Measurements from ENCODE around the gene HMX1. TPM values are rescaled to one million over a fixed set of nuclear protein-coding genes. Genes with fewer than 3 reads are reported as not detected.

Gene HMX1
- total RNA-seq, 1 donor from 2014 or later: not detected

- no peaks in the 10 kb centered on the region for H3K36me3 Mint-ChIP-seq (ENCODE audit: low read depth, unreplicated experiment)
- H3K27ac Mint-ChIP-seq (ENCODE audit: unreplicated experiment): no peak overlapping the region
- peaks cover 3% of the 10 kb centered on the region for H3K27me3 Mint-ChIP-seq (ENCODE audit: unreplicated experiment)
- no peak for TF ChIP-seq CTCF (IDR thresholded peaks at IDR 0.05; ENCODE audit: unreplicated experiment)
- no peaks in the 10 kb centered on the region for H3K9me3 Mint-ChIP-seq (ENCODE audit: unreplicated experiment)
- DNase-seq (ENCODE audit: low spot score): no peak
- no peak overlapping the region for H3K4me3 Mint-ChIP-seq (ENCODE audit: unreplicated experiment)
- H3K4me1 Mint-ChIP-seq (ENCODE audit: unreplicated experiment): no peaks in the 10 kb centered on the region
Observed at GRCh38 chr4:8912506-8912905, 40.9 kb upstream of the HMX1 start.

GRCh38 chr4:8912089-8912455, 40.4 kb upstream of the HMX1 start:
- Mint-ChIP-seq H3K4me3 (ENCODE audit: unreplicated experiment) (no peak overlapping the region), H3K4me1 (ENCODE audit: unreplicated experiment) (peaks cover 2% of the 10 kb centered on the region), H3K27me3 (ENCODE audit: unreplicated experiment) (peaks cover 3% of the 10 kb centered on the region), H3K9me3 (ENCODE audit: unreplicated experiment) (no peaks in the 10 kb centered on the region), H3K27ac (ENCODE audit: unreplicated experiment) (no peak overlapping the region), H3K36me3 (ENCODE audit: low read depth, unreplicated experiment) (no peaks in the 10 kb centered on the region)
- DNase-seq (ENCODE audit: low spot score): no peak
- TF ChIP-seq CTCF (IDR thresholded peaks at IDR 0.05; ENCODE audit: unreplicated experiment): no peak

GRCh38 chr4:8911316-8912088, 39.9 kb upstream of the HMX1 start:
- DNase-seq (ENCODE audit: low spot score): peak; percentile 3
- TF ChIP-seq CTCF (IDR thresholded peaks at IDR 0.05; ENCODE audit: unreplicated experiment): no peak
- peaks cover 8% of the 10 kb centered on the region for H3K4me1 Mint-ChIP-seq (ENCODE audit: unreplicated experiment)
- H3K9me3 Mint-ChIP-seq (ENCODE audit: unreplicated experiment): no peaks in the 10 kb centered on the region
- H3K36me3 Mint-ChIP-seq (ENCODE audit: low read depth, unreplicated experiment): no peaks in the 10 kb centered on the region
- no peak overlapping the region for H3K4me3 Mint-ChIP-seq (ENCODE audit: unreplicated experiment)
- H3K27me3 Mint-ChIP-seq (ENCODE audit: unreplicated experiment): peaks cover 3% of the 10 kb centered on the region
- H3K27ac Mint-ChIP-seq (ENCODE audit: unreplicated experiment): no peak overlapping the region

- no peak for DNase-seq (ENCODE audit: low spot score)
Observed at GRCh38 chr4:8910822-8911315, 39.2 kb upstream of the HMX1 start.

More at GRCh38 chr4:8910822-8911315, 39.2 kb upstream of the HMX1 start:
- Mint-ChIP-seq H3K4me3 (ENCODE audit: unreplicated experiment) (no peak overlapping the region), H3K27ac (ENCODE audit: unreplicated experiment) (no peak overlapping the region), H3K4me1 (ENCODE audit: unreplicated experiment) (peaks cover 9% of the 10 kb centered on the region), H3K36me3 (ENCODE audit: low read depth, unreplicated experiment) (no peaks in the 10 kb centered on the region), H3K27me3 (ENCODE audit: unreplicated experiment) (peaks cover 3% of the 10 kb centered on the region), H3K9me3 (ENCODE audit: unreplicated experiment) (no peaks in the 10 kb centered on the region)
- TF ChIP-seq CTCF (IDR thresholded peaks at IDR 0.05; ENCODE audit: unreplicated experiment): no peak

Measured in endothelial cell (in vitro differentiated cells).